IPS-NIHi7 (cell line): Measurements from ENCODE around the gene ZNF772.
"Not testable (repeated sequence)": the region's sequence is repeated elsewhere in the genome, so short reads cannot be mapped to it uniquely, and the experiment has no call there.

Experiments
- DNase-seq: peaks from one replicate; pipeline ENCODE4 v3.0.0; 2012; ENCODE audit warnings: mixed read lengths; ENCODE audit errors: extremely low spot score

Gene ZNF772

DNA sequence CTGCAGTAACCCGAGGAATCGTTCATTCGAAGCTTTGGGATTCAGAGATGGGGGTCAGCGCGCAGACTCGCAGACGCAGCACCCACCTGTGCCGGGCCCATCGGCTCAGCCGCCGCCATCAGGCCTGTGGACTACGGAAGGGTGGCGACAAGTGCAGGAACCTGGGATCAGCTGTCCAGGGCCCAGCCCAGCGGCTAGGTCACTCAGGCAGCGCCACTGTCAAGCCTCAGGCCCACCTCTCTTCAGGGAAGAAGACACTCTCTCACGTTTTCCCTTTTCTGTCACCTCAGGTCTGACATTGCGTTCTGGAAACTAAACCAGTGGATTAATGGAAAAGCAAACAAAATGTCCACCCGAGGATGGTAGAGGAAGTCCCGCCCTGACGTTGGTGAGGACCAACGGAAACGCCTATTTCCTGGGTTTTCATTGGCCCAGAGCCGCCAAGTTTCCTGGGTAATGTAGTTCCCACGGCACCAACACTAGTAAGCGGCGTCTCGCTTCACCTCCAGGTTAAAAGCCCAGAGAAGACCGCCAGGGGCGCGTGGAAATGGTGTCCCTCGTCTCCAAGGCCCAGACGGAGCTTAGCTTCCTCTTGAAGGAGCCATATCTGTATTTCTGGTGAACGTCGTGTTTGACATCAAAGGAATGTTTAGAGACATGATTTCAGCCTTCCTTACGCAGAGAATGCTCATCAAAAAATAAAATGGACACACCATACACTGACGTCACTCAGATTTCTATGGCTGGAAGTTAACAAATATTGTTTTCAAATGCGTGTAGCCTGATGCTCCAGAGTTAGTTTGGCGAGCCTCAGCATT lies at the start of gene ZNF772:
TSS of gene ZNF772 (minus strand) at position 376 of the 818 bp plus-strand sequence. CDS start at position 119, 257 bp downstream.
- DNase-seq = peak; percentile 98

DNA sequence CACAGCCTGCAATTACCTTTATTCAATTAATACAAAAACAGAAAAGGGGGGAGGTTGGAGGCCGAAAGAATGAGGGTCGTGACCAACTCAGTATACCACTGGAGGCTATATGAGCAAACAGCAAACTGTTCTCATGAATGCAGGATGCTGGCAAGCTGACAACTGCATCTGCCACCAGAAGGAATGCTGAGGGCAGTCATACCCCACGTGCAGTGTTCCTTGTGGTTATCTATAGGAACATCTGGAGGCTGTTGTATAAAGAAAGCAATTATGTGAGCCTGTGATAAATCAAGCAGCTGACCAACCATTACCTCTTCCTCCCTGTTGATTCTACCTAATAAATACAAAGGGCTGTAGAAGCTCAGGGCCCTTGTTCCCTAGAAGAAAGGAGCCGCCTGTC lies 40.7 kb upstream of the ZNF772 start:
- DNase-seq = not testable (repeated sequence)

DNA sequence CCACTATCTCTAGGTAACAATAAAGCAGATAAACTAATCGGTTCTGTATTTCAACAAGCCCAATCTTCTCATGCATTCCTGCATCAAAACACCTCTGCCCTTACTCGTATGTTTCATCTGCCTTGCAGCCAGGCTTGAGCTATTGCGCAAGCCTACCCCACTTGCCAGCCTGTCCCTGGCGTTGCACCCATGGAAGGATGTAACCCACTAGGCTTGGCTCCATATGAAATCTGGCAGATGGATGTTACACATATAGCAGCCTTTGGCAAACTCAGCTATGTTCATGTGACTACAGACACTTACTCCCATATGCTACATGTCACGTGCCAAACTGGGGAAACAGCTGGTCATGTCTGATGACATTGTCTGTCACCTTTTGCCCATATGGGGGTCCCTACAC lies 37.9 kb upstream of the ZNF772 start:
- DNase-seq = no peak

DNA sequence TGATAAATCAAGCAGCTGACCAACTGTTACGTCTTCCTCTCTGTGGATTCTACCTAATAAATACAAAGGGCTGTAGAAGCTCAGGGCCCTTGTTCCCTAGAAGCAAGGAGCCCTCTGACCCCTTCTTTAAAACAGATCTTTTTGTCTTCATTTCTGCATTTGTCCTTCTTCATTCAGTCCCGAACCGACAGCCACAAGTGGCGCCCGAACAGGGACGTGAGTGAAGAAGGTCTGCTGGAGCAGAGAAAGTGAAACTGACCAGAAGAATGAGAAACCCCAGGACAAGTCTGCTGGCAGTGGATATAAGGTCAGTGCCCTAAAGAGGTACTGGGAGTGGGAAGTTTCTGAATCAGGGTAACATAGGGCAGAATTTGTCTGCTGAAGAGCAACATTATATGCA lies 35.5 kb upstream of the ZNF772 start:
- no peak for DNase-seq

DNA sequence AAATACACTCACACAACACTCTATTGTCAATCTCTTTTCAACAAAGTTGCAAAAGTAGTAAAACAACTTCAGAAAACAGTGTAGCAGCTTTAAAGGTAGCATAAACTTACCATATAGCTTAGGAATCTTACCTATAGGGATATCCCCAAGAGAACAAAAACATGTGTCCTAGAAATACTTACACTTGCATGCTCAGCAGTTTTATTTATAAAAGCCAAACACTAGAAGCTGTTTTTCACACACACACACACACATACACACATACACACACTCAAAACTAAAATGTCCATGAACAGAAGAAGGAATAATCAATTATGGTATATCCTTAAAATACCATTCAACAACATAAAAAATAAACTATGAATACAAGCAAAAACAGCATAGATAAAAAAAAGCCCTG lies 34.1 kb upstream of the ZNF772 start:
- DNase-seq = no peak

DNA sequence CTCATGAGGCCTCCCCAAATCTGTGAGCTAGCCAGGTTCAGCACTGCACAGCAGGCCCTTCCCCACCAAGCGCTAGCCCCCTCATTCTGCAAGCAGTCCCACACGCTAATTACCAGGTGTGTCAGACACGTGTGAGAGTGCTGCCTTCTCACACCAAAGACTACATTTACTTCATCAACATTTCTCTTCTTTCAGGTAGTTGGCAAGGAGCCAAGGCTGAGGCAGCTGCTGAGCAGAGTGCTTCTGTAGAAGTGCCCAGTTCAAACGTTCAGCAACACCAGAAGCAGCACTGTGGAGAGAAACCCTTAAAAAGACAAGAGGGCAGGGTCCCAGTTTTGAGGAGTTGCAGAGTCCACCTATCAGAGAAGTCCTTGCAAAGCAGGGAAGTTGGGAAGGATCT lies 28.8 kb upstream of the ZNF772 start:
- DNase-seq = no peak

DNA sequence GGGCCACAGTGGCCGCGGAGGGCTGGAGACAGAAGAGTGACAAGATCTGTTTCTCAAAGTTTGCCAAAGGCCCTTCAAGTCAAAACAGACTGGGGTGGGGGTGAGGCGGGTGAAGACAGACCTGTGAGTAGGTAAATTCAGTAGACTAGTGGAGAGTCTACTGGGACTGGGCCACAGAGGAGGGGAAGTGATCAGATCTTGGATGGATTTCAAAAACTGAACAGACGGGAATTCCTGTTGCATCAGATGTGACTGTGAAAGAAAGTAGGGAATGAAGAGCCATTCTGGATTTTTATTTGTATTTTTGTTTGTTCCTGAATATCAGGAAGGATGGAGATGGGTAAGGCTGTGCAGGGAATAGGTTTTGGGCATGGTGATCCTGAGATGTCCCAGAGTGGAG lies 23.0 kb upstream of the ZNF772 start:
- not testable (repeated sequence) for DNase-seq

DNA sequence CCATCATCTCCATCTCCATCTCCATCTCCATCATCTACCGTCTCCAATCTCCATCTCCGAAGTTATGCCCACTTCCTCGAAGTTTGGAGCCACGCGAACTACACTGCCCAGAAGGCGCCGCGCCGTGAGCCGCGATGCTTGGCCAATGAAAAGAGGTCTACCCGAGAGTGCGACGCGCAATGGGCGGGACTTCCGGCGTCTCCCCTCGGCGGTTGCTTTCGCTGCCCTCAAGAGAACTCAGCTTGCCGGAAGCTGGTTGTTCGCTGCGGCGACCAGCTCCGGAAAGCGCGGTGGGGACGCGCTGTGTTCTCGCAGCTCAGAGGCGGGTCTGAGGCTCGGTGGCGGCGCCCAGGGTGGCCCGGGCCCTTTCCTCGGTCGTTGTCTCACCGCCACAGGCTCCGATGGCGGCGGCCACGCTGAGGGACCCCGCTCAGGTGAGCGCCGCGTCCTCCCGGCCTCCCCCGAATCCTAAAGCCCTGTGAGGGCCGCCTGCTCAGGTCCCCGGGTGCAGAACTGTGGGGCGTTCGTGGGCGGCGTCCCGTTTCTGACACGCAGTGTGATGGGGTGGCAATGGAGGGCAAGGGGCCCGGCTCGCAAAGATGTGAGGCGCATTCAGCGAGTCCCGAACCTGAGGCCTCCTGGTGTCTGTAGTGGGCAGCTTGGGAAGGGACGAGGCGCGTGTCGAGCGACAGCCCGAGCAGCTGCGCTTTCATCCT lies 22.5 kb upstream of the ZNF772 start, which contains the start of gene ZNF773:
TSS of gene ZNF773 (plus strand) at position 259 of the 716 bp plus-strand sequence. CDS start at position 402, 143 bp downstream.
- DNase-seq = peak; percentile 97

DNA sequence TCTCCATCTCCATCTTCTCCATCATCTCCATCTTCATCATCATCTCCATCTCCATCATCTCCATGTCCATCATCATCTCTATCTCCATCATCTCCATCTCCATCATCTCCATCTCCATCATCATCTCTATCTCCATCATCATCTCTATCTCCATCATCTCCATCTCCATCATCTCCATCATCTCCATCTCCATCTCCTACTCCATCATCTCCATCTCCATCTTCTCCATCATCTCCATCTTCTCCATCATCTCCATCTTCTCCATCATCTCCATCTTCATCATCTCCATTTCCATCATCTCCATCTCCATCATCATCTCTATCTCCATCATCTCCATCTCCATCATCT lies 21.9 kb upstream of the ZNF772 start:
- not testable (repeated sequence) for DNase-seq

DNA sequence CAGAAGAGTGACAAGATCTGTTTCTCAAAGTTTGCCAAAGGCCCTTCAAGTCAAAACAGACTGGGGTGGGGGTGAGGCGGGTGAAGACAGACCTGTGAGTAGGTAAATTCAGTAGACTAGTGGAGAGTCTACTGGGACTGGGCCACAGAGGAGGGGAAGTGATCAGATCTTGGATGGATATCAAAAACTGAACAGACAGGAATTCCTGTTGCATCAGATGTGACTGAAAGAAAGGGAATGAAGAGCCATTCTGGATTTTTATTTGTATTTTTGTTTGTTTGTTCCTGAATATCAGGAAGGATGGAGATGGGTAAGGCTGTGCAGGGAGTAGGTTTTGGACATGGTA lies 10.9 kb upstream of the ZNF772 start:
- not testable (repeated sequence) for DNase-seq

DNA sequence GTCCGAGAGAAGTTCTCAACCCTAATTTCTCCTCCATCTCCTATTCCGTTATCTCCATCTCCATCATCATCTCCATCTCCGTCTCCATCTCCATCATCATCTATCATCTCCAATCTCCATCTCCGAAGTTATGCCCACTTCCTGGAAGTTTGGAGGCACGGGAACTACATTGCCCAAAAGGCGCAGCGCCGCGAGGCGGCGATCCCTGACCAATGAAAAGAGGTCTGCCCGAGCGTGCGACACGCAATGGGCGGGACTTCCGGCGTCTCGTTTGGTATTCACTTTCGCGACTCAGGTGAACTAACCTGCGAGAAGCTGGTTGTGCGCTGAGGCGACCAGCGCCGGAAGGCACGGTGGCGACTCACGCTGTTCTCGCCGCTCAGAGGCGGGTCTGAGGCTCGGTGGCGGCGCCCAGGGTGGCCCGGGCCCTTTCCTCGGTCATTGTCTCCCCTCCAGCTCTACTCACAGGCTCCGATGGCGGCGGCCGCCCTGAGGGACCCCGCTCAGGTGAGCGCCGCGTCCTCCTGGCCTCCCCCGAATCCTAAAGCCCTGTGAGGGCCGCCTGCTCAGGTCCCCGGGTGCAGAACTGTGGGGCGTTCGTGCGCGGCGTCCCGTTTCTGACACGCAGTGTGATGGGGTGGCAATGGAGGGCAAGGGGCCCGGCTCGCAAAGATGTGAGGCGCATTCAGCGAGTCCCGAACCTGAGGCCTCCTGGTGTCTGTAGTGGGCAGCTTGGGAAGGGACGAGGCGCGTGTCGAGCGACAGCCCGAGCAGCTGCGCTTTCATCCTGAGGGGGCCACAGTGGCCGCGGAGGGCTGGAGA lies 10.3 kb upstream of the ZNF772 start, which contains the start of gene ZNF419:
TSS of gene ZNF419 (plus strand) at position 274 of the 822 bp plus-strand sequence. CDS start at position 475, 201 bp downstream.
- peak; percentile 96 for DNase-seq

DNA sequence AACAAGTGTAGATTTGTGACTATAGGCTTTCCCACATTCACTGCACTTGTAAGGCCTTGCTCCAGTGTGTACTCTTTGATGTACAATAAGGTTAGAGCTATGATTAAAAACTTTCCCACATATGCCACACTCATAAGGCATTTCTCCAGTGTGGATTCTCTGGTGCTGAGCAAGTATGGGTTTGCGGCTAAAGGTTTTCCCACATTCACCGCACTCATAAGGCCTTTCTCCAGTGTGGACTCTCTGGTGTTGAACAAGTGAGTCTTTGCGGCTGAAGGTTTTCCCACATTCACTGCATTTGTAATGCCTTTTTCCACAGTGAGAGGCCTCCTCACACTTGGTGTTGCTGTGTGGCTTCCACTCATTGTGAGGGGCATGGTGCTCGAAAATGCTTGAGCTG lies 3.7 kb downstream of the ZNF772 start:
- DNase-seq = no peak

DNA sequence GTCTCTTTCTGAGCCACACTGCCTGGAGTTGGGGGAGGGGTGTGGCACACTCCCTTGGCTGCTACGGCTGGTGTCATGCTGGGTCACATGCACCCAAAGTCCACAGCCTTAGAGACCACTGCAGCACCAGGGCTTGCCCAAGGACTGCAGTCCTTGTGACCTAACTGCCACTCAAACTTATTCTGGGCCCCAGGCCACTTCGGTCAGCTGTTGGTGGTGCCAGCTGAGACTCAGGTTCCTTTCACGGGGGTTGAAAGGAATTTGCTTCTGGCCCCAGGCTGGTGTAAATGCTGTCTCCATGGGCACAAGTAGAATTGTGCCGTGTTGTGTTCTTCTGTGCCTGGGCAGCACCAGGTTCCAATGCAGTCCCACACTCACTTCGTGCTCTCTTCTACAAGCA lies 10.9 kb downstream of the ZNF772 start:
- no peak for DNase-seq

DNA sequence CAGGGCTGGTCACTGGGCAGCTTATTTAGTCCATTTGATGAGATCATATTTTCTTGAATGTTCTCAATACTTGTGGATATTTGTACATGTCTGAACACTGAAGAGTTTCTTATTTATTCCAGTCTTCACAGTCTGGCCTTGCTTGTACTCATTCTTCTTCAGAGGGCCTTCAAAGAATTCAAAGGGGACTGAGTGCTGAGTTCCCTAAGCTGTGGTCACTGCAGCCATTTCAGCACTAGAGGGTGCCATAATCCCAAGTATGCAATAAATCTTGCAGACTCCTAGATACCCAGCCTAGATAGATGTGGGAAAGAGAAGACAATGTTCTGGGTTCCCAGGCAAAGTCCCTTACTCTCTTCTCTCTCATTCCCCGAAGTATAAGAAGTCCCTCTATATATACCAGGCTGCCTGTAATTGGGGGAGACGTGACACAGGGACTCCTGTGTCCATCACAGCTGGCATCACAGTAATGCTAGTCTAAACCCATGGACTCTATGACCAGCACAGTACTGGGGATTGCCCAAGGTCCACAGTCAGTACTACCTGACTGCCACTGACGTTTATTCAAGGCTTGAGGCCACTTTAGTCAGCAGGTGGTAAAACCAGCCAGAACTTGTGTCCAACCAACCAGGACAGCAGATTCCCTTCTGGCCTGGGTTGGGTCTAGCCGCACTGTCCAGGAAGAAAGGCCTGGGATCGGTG lies 11.5 kb downstream of the ZNF772 start:
- DNase-seq = peak; percentile 43

DNA sequence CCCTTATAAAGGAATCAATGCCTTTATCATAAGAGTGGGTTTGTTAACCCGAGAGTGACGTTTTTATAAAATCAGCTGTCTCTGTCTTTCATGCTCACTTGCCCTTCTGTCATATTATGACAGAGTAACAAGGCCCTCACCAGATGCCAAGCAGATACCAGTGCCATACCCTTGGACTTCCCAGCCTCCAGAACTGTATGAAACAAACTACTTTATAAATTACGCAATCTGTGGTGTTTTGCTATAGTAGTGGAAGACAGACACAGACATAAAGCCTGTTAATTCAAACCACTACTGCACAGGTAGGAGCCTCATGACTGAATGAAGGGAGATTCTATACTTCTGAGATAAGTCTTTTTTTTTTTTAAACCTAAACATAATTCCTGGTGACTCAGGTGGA lies 25.1 kb downstream of the ZNF772 start:
- no peak for DNase-seq

DNA sequence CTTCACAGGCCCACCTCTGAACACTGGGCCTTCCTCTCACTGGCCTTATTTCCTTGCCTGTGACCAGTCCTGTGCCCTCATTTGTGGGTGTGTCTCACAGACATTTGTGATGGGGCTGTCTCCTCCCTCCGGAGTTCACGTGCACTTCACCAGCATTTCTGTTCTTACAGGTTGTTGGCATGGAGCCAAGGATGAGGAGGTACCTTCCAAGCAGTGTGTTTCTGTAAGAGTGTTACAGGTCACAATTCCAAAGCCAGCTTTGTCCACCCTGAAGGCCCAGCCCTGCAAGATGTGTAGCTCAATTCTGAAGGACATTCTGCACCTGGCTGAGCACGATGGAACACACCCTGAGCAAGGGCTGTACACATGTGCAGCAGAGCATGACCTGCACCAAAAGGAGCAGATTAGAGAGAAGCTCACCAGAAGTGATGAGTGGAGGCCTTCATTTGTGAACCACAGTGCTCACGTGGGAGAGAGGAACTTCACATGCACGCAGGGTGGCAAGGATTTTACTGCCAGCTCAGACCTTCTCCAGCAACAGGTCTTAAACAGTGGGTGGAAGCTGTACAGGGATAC lies 34.2 kb downstream of the ZNF772 start:
- no peak for DNase-seq

DNA sequence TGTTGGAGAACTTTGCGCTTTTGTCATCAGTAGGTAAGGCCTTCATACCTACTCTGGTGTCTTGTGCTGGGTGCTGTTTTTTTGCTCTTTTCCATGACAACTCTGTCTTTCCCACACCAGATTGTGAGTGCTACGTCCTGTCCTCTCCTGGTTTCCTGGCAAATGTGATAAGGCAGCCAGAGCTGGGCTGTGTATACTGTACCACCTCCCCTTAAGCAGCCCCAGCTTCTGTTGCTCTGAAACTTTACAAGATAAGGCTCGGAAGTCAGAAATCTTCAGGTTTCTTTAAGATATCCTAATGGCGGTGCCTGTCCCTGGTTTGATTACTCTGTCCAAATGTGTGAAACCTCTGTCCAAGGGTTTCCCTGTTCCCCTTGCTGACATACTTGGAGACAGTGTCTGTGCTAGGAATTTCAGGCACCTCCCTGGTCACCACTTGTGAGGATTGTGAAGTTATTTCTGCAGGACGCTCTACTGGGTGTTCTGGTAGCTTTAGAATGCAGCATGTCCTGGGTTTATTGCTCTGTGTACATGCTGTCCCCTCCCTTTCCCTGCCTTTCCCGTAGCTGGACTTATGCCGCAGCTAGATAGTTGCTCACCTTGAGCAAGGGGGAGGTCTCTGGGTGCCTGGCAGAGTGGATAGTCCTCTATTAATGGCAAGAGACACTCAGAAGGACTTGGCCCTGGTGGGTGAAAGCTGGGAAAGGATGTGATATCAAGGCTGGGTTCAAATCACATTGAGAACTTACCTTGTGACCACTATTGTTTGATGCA lies 35.2 kb downstream of the ZNF772 start:
- DNase-seq = no peak

DNA sequence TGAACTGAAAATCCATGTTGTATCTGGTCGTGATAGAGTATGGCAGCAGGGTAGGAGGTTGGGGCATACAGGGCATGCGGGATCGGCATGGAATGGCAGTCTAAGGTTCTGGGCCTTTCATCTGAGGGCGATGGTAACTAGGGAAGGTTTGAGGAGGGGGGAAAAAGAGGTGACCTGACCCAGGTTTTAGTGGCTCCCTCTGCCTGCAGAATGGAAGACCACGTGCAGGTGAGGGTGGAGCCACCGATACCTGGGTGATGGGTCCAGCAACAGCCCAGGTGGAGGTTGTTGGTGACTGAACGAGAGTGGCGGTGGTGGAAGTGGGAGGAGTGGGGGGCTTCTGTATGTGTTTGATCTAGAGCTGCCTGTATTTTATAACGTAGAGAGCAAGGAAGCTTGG lies 38.4 kb downstream of the ZNF772 start:
- peak; percentile 32 for DNase-seq

DNA sequence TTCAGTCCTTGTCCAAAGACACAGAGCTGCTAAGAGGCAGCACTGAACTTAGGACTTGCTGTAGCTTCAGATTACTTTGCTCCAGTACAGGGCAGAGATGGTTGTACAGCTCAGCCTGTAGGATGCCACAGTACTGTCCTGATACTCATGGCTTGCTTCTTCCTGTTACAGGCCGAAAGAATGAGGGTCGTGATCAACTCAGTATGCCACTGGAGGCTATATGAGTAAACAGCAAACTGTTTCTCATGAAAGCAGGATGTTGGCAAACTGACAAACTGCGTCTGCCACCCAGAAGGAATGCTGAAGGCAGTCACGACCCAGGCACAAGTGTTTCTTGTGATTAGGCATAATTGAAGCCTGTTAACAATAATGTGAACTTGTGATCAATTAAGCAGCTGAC lies 39.4 kb downstream of the ZNF772 start:
- no peak for DNase-seq

DNA sequence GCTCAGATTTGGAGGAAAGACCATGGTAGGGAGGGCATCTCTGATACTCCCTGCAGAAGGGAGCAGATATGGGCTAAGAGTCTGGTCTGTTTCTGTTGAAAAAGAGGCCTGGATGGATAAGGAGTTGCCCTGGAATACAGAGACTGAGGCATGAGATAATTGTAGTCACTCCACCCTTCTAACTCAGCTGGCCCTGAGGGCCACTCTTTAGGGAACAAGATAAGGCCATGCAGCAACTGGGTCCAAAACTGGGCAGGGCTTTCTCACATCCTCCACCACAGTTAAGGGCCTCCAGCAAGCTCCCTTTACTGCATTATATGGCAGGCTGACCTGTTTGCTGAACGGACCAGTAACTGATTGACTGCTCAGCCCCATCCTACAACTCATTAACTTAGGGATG lies 40.9 kb downstream of the ZNF772 start:
- no peak for DNase-seq
